Activated CD8-positive, alpha-beta memory T cell treated with anti-CD3 and anti-CD28 coated beads, Interleukin-2, amount 10 ng/mL, durations not matched to agents 7 days and 5 days (primary cell): ENCODE data around the gene ADARB2. TPM values are rescaled to one million over a fixed set of nuclear protein-coding genes. Genes with fewer than 3 reads are reported as not detected.
"Not testable (repeated sequence)": the region's sequence is repeated elsewhere in the genome, so short reads cannot be mapped to it uniquely, and the experiment has no call there.

Source experiments
- ATAC-seq: fragments of 150-1000 bp; cut with Tn5 transposase; one replicate; pipeline ENCODE4 v1.10.0; 2021; ENCODE audit warnings: moderate library complexity
- CTCF ChIA-PET: fragments of 350-600 bp; sonication (Branson Sonifier 250); formaldehyde crosslinking; loops from one replicate; lab custom pipeline; 2021; ENCODE audit warnings: antibody characterized with exemption; lab: Charles Lee
- DNase-seq: peaks from one replicate; pipeline ENCODE4 v3.0.0-alpha.2; 2020
- H3K27ac Mint-ChIP-seq: one replicate; pipeline ENCODE4 v1.8.0; 2021; ENCODE audit warnings: mild to moderate bottlenecking, mixed read lengths
- H3K27me3 Mint-ChIP-seq: one replicate; pipeline ENCODE4 v1.8.0; 2021; ENCODE audit warnings: mixed read lengths
- H3K36me3 Mint-ChIP-seq: one replicate; pipeline ENCODE4 v1.8.0; 2021; ENCODE audit warnings: mild to moderate bottlenecking, mixed read lengths
- H3K4me1 Mint-ChIP-seq: one replicate; pipeline ENCODE4 v1.8.0; 2021; ENCODE audit warnings: mixed read lengths
- H3K4me3 Mint-ChIP-seq: one replicate; pipeline ENCODE4 v1.8.0; 2021; ENCODE audit warnings: mild to moderate bottlenecking, moderate library complexity, mixed read lengths
- H3K9me3 Mint-ChIP-seq: one replicate; pipeline ENCODE4 v1.8.0; 2022; ENCODE audit warnings: low read depth, mixed read lengths
- total RNA-seq, 2 experiments: library from RNA; stranded (reverse); gene quantifications; one replicate each; pipeline ENCODE4 v1.2.3, GENCODE V29; 2021

Gene ADARB2
- total RNA-seq, 2 experiments from 2014 or later, result not detected

- H3K27ac Mint-ChIP-seq, result no peak overlapping the region
- no peaks in the 10 kb centered on the region for H3K27me3 Mint-ChIP-seq
- no peaks in the 10 kb centered on the region for H3K9me3 Mint-ChIP-seq
- H3K4me3 Mint-ChIP-seq, result no peak overlapping the region
- H3K4me1 Mint-ChIP-seq, result no peaks in the 10 kb centered on the region
- ATAC-seq (no peak), DNase-seq (no peak)
- CTCF ChIA-PET, result no interaction called here
- H3K36me3 Mint-ChIP-seq, result no peaks in the 10 kb centered on the region
Measured at GRCh38 chr10:1233031-1233430, 504.3 kb downstream of the ADARB2 start.

- H3K4me3 Mint-ChIP-seq, result no peak overlapping the region
- H3K27me3 Mint-ChIP-seq, result no peaks in the 10 kb centered on the region
- H3K27ac Mint-ChIP-seq, result no peak overlapping the region
- CTCF ChIA-PET, result no interaction called here
- H3K4me1 Mint-ChIP-seq, result no peaks in the 10 kb centered on the region
- H3K36me3 Mint-ChIP-seq, result no peaks in the 10 kb centered on the region
- no peaks in the 10 kb centered on the region for H3K9me3 Mint-ChIP-seq
- DNase-seq, result no peak
- no peak for ATAC-seq
Measured at GRCh38 chr10:1232164-1232911, 505.0 kb downstream of the ADARB2 start.

GRCh38 chr10:1230592-1231275 is 506.6 kb downstream of the ADARB2 start:
- no peaks in the 10 kb centered on the region for H3K9me3 Mint-ChIP-seq
- no peaks in the 10 kb centered on the region for H3K4me1 Mint-ChIP-seq
- H3K27ac Mint-ChIP-seq, result no peak overlapping the region
- H3K4me3 Mint-ChIP-seq, result no peak overlapping the region
- ATAC-seq, result no peak
- H3K27me3 Mint-ChIP-seq, result no peaks in the 10 kb centered on the region
- CTCF ChIA-PET, result no interaction called here
- H3K36me3 Mint-ChIP-seq, result no peaks in the 10 kb centered on the region
- no peak for DNase-seq

GRCh38 chr10:1230138-1230537 is 507.2 kb downstream of the ADARB2 start:
- no peaks in the 10 kb centered on the region for H3K27me3 Mint-ChIP-seq
- no peak for DNase-seq
- H3K4me1 Mint-ChIP-seq, result no peaks in the 10 kb centered on the region
- CTCF ChIA-PET, result no interaction called here
- no peaks in the 10 kb centered on the region for H3K36me3 Mint-ChIP-seq
- no peak for ATAC-seq
- H3K4me3 Mint-ChIP-seq, result no peak overlapping the region
- H3K27ac Mint-ChIP-seq, result no peak overlapping the region
- H3K9me3 Mint-ChIP-seq, result no peaks in the 10 kb centered on the region

- no peaks in the 10 kb centered on the region for H3K4me1 Mint-ChIP-seq
- no peak overlapping the region for H3K4me3 Mint-ChIP-seq
- no peak for ATAC-seq
- DNase-seq, result no peak
- H3K9me3 Mint-ChIP-seq, result no peaks in the 10 kb centered on the region
- CTCF ChIA-PET, result no interaction called here
- no peaks in the 10 kb centered on the region for H3K36me3 Mint-ChIP-seq
- H3K27me3 Mint-ChIP-seq, result peaks cover 2% of the 10 kb centered on the region
- no peak overlapping the region for H3K27ac Mint-ChIP-seq
Measured at GRCh38 chr10:1229574-1229973, 507.8 kb downstream of the ADARB2 start.

- no peak for ATAC-seq
- H3K36me3 Mint-ChIP-seq, result no peaks in the 10 kb centered on the region
- CTCF ChIA-PET, result no interaction called here
- H3K27me3 Mint-ChIP-seq, result peaks cover 3% of the 10 kb centered on the region
- no peaks in the 10 kb centered on the region for H3K4me1 Mint-ChIP-seq
- H3K9me3 Mint-ChIP-seq, result no peaks in the 10 kb centered on the region
- no peak for DNase-seq
- no peak overlapping the region for H3K27ac Mint-ChIP-seq
- H3K4me3 Mint-ChIP-seq, result no peak overlapping the region
Measured at GRCh38 chr10:1229116-1229515, 508.2 kb downstream of the ADARB2 start.

GRCh38 chr10:1228467-1228975 is 508.8 kb downstream of the ADARB2 start:
- CTCF ChIA-PET, result no interaction called here
- no peaks in the 10 kb centered on the region for H3K4me1 Mint-ChIP-seq
- H3K4me3 Mint-ChIP-seq, result no peak overlapping the region
- H3K36me3 Mint-ChIP-seq, result no peaks in the 10 kb centered on the region
- no peaks in the 10 kb centered on the region for H3K9me3 Mint-ChIP-seq
- H3K27me3 Mint-ChIP-seq, result peaks cover 3% of the 10 kb centered on the region
- no peak for DNase-seq
- ATAC-seq, result no peak
- H3K27ac Mint-ChIP-seq, result no peak overlapping the region

GRCh38 chr10:1227510-1228402 is 509.6 kb downstream of the ADARB2 start:
- peaks cover 3% of the 10 kb centered on the region for H3K27me3 Mint-ChIP-seq
- no peak overlapping the region for H3K27ac Mint-ChIP-seq
- H3K4me1 Mint-ChIP-seq, result no peaks in the 10 kb centered on the region
- no peak overlapping the region for H3K4me3 Mint-ChIP-seq
- H3K9me3 Mint-ChIP-seq, result no peaks in the 10 kb centered on the region
- CTCF ChIA-PET, result no interaction called here
- no peak for DNase-seq
- H3K36me3 Mint-ChIP-seq, result no peaks in the 10 kb centered on the region
- no peak for ATAC-seq

GRCh38 chr10:1226907-1227306 is 510.4 kb downstream of the ADARB2 start:
- H3K36me3 Mint-ChIP-seq, H3K9me3 Mint-ChIP-seq, H3K27ac Mint-ChIP-seq, DNase-seq, ATAC-seq, H3K27me3 Mint-ChIP-seq, CTCF ChIA-PET, H3K4me1 Mint-ChIP-seq, H3K4me3 Mint-ChIP-seq: not testable (repeated sequence)

GRCh38 chr10:1219874-1220273 is 517.5 kb downstream of the ADARB2 start:
- H3K4me1 Mint-ChIP-seq, CTCF ChIA-PET: not testable (repeated sequence)

GRCh38 chr10:1217661-1218060 is 519.7 kb downstream of the ADARB2 start:
- H3K27me3 Mint-ChIP-seq, result no peaks in the 10 kb centered on the region
- ATAC-seq, result no peak

More at GRCh38 chr10:1219874-1220273, 517.5 kb downstream of the ADARB2 start:
- not testable (repeated sequence) for H3K4me3 Mint-ChIP-seq, DNase-seq, H3K9me3 Mint-ChIP-seq, ATAC-seq, H3K27ac Mint-ChIP-seq, H3K36me3 Mint-ChIP-seq, H3K27me3 Mint-ChIP-seq

GRCh38 chr10:1217237-1217587 is 520.1 kb downstream of the ADARB2 start:
- Mint-ChIP-seq H3K27ac (no peak overlapping the region), H3K36me3 (no peaks in the 10 kb centered on the region), H3K4me1 (no peaks in the 10 kb centered on the region), H3K4me3 (no peak overlapping the region), H3K27me3 (no peaks in the 10 kb centered on the region), H3K9me3 (no peaks in the 10 kb centered on the region)
- DNase-seq, result no peak
- CTCF ChIA-PET, result no interaction called here
- ATAC-seq, result no peak

More at GRCh38 chr10:1217661-1218060, 519.7 kb downstream of the ADARB2 start:
- H3K9me3 Mint-ChIP-seq, result no peaks in the 10 kb centered on the region
- no peak for DNase-seq
- CTCF ChIA-PET, result no interaction called here
- no peak overlapping the region for H3K27ac Mint-ChIP-seq
- H3K4me1 Mint-ChIP-seq, result no peaks in the 10 kb centered on the region
- H3K36me3 Mint-ChIP-seq, result no peaks in the 10 kb centered on the region
- H3K4me3 Mint-ChIP-seq, result no peak overlapping the region

- CTCF ChIA-PET, result no interaction called here
- no peak overlapping the region for H3K4me3 Mint-ChIP-seq
- H3K4me1 Mint-ChIP-seq, result no peaks in the 10 kb centered on the region
- no peak for DNase-seq
- no peaks in the 10 kb centered on the region for H3K9me3 Mint-ChIP-seq
- H3K27ac Mint-ChIP-seq, result no peak overlapping the region
- no peak for ATAC-seq
- H3K36me3 Mint-ChIP-seq, result no peaks in the 10 kb centered on the region
- no peaks in the 10 kb centered on the region for H3K27me3 Mint-ChIP-seq
Measured at GRCh38 chr10:1216574-1217236, 520.6 kb downstream of the ADARB2 start.
